Stimulated activated CD8-positive, alpha-beta memory T cell treated with anti-CD3 and anti-CD28 coated beads, Interleukin-15, amount 100 ng/mL, for 24 hours (primary cell): ENCODE data around the gene ANTXR2.
"Not testable (repeated sequence)": the region's sequence is repeated elsewhere in the genome, so short reads cannot be mapped to it uniquely, and the experiment has no call there.

Experiments used
- DNase-seq: peaks from one replicate; pipeline ENCODE4 v3.0.0-alpha.2; 2020; ENCODE audit warnings: low read depth

ANTXR2 gene

GRCh38 chr4:80072744-80073472 lies at the start of gene ANTXR2:
ANTXR2 (minus strand) TSS chr4:80073229; CDS start chr4:80072560, 669 bp downstream.
- no peak for DNase-seq

- DNase-seq = not testable (repeated sequence)
Observed at GRCh38 chr4:80121815-80122214, 48.8 kb upstream of the ANTXR2 start.

- DNase-seq = not testable (repeated sequence)
Observed at GRCh38 chr4:80119620-80120019, 46.6 kb upstream of the ANTXR2 start.

- no peak for DNase-seq
Observed at GRCh38 chr4:80116516-80116915, 43.5 kb upstream of the ANTXR2 start.

- DNase-seq = no peak
Observed at GRCh38 chr4:80115368-80116181, 42.5 kb upstream of the ANTXR2 start.

- no peak for DNase-seq
Observed at GRCh38 chr4:80114732-80115265, 41.8 kb upstream of the ANTXR2 start.

- DNase-seq = no peak
Observed at GRCh38 chr4:80113615-80114014, 40.6 kb upstream of the ANTXR2 start.

GRCh38 chr4:80112236-80112635 lies 39.2 kb upstream of the ANTXR2 start:
- DNase-seq = no peak

GRCh38 chr4:80111276-80111675 lies 38.2 kb upstream of the ANTXR2 start:
- DNase-seq = no peak

- no peak for DNase-seq
Observed at GRCh38 chr4:80107374-80107773, 34.3 kb upstream of the ANTXR2 start.

GRCh38 chr4:80104927-80105326 lies 31.9 kb upstream of the ANTXR2 start:
- DNase-seq = no peak

- DNase-seq = no peak
Observed at GRCh38 chr4:80103629-80104028, 30.6 kb upstream of the ANTXR2 start.

- DNase-seq = no peak
Observed at GRCh38 chr4:80101792-80102116, 28.7 kb upstream of the ANTXR2 start.

- DNase-seq = no peak
Observed at GRCh38 chr4:80101071-80101791, 28.2 kb upstream of the ANTXR2 start.

GRCh38 chr4:80099671-80100070 lies 26.6 kb upstream of the ANTXR2 start:
- DNase-seq = no peak

GRCh38 chr4:80098635-80099034 lies 25.6 kb upstream of the ANTXR2 start:
- no peak for DNase-seq

- no peak for DNase-seq
Observed at GRCh38 chr4:80097400-80098177, 24.6 kb upstream of the ANTXR2 start.

GRCh38 chr4:80096175-80096850 lies 23.3 kb upstream of the ANTXR2 start:
- DNase-seq = no peak

GRCh38 chr4:80094191-80094590 lies 21.2 kb upstream of the ANTXR2 start:
- no peak for DNase-seq

GRCh38 chr4:80093563-80093962 lies 20.5 kb upstream of the ANTXR2 start:
- DNase-seq = no peak

GRCh38 chr4:80092847-80093246 lies 19.8 kb upstream of the ANTXR2 start:
- no peak for DNase-seq
